Thoracic aorta (tissue), 2 donors: ENCODE data around the gene LINGO4. TPM values are rescaled to one million over a fixed set of nuclear protein-coding genes. Genes with fewer than 3 reads are reported as not detected.

Experiments
- ATAC-seq: fragments of 150-250 bp; one replicate; pipeline ENCODE4 v1.8.0; 2017; ENCODE audit warnings: low read depth; ENCODE audit not compliant: insufficient number of reproducible peaks, low FRiP score
- DNase-seq: peaks from one replicate; pipeline ENCODE4 v3.0.0-alpha.2; 2020; ENCODE audit warnings: low spot score
- H3K27ac ChIP-seq, 2 donors: fragments of 200-600 bp; sonication (generic); 1 replicate in 1 of 2; 2 replicates in 1 of 2; pipeline ENCODE4 v1.5.1; 2016; ENCODE audit warnings: mild to moderate bottlenecking in 2 of 2, moderate library complexity in 2 of 2
- H3K27me3 ChIP-seq: fragments of 200-600 bp; sonication (generic); replicated peaks from 2 replicates; pipeline ENCODE4 v1.6.0; 2016; ENCODE audit warnings: mild to moderate bottlenecking; ENCODE audit not compliant: insufficient read depth
- H3K36me3 ChIP-seq: fragments of 200-600 bp; sonication (generic); one replicate; pipeline ENCODE4 v1.5.1; 2016
- H3K4me1 ChIP-seq, 2 donors: fragments of 200-600 bp; sonication (generic); 1 replicate in 1 of 2; 2 replicates in 1 of 2; pipeline versions ENCODE4 v1.5.1 to v1.6.0; 2016; ENCODE audit warnings: low read depth in 2 of 2, mild to moderate bottlenecking in 1 of 2; ENCODE audit not compliant: control insufficient read depth in 1 of 2
- H3K4me3 ChIP-seq: fragments of 200-600 bp; sonication (generic); 2 replicates; pipeline ENCODE4 v1.5.1; 2016; ENCODE audit warnings: mild to moderate bottlenecking
- H3K9me3 ChIP-seq: fragments of 200-600 bp; sonication (generic); 2 replicates; pipeline ENCODE4 v1.5.1; 2016
- total RNA-seq, 2 donors: library from RNA; depleted of rRNA; stranded (reverse); fragments of >200 nt; gene quantifications; one replicate each; pipeline versions ENCODE4 v1.1.0 to v1.2.3, GENCODE V29; 2016
- TF ChIP-seq, protein P1 (sequence below): fragments of 200-600 bp; sonication (generic); IDR thresholded peaks from one replicate; pipeline ENCODE4 v1.5.1; 2019; ENCODE audit warnings: antibody characterized with exemption

LINGO4 gene
- total RNA-seq, 2 donors from 2014 or later, result not detected

DNA sequence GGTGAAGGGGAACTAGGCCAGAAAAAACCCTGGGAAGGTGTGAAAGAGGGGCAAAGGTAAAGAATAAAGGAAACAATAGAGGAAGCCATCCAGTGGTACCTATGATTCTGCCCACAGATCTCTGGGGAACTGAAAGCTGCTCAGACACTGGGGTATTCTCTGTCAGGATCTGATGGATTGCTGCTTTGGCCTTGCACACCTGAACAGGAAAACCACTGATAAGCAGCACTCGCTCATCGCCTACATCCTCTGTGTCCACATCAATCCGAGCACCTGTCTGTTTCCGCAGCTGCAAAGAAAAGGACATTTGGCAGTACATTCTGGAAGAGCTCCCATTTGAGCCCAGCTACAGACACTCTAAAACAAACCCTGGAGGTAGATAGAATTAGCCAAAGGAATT lies 25.4 kb downstream of the LINGO4 start:
- no peaks in the 10 kb centered on the region for H3K27me3 ChIP-seq
- no peak for DNase-seq
- no peaks in the 10 kb centered on the region for H3K4me1 ChIP-seq
- no peak for ATAC-seq
- H3K27ac ChIP-seq, result no peak overlapping the region
- TF ChIP-seq, protein P1, sequence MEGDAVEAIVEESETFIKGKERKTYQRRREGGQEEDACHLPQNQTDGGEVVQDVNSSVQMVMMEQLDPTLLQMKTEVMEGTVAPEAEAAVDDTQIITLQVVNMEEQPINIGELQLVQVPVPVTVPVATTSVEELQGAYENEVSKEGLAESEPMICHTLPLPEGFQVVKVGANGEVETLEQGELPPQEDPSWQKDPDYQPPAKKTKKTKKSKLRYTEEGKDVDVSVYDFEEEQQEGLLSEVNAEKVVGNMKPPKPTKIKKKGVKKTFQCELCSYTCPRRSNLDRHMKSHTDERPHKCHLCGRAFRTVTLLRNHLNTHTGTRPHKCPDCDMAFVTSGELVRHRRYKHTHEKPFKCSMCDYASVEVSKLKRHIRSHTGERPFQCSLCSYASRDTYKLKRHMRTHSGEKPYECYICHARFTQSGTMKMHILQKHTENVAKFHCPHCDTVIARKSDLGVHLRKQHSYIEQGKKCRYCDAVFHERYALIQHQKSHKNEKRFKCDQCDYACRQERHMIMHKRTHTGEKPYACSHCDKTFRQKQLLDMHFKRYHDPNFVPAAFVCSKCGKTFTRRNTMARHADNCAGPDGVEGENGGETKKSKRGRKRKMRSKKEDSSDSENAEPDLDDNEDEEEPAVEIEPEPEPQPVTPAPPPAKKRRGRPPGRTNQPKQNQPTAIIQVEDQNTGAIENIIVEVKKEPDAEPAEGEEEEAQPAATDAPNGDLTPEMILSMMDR, result no peak
- no peak overlapping the region for H3K4me3 ChIP-seq
- peaks cover 6% of the 10 kb centered on the region for H3K36me3 ChIP-seq
- H3K9me3 ChIP-seq, result no peaks in the 10 kb centered on the region

DNA sequence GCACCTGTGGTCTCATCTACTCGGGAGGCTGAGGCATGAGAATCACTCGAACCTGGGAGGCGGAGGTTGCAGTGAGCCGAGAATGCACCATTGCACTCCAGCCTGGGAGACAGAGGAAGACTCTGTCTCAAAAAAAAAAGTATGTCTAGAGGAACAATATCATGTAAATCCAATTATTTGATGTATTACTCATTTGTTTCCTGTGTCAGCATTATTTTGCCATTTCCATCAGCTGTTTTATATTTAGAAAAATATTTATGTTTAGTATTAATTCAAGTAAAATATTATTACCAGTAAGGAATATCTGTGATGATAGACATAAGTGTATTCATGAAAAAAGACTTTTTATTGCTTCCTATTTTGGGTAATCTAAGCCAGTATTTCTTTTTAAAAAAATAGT lies 27.9 kb downstream of the LINGO4 start:
- TF ChIP-seq, protein P1, result no peak
- no peak for DNase-seq
- H3K4me3 ChIP-seq, result no peak overlapping the region
- no peaks in the 10 kb centered on the region for H3K27me3 ChIP-seq
- H3K9me3 ChIP-seq, result no peaks in the 10 kb centered on the region
- ATAC-seq, result no peak
- H3K27ac ChIP-seq, result no peak overlapping the region
- H3K36me3 ChIP-seq, result peaks cover 18% of the 10 kb centered on the region
- no peaks in the 10 kb centered on the region for H3K4me1 ChIP-seq

DNA sequence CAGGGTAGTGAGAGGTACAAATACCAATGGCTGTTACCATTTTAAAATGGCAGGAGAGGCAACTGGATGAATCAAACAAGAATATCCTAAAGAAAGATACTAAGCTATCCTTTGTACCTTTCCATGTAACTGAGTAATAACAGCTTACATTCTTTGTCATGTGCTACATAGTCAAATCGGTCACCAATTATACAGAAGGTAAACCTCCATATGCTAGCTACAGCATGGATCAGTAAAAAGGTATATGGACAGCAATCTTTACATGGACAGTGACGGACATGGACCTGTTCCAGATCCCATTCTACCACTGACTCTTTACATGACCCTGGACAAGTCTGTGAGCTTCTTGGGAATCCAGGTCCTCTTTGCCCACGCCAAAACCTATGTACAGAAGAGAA lies 28.6 kb downstream of the LINGO4 start:
- TF ChIP-seq, protein P1, result no peak
- Histone ChIP-seq H3K36me3 (peaks cover 17% of the 10 kb centered on the region), H3K27me3 (no peaks in the 10 kb centered on the region), H3K4me3 (no peak overlapping the region), H3K27ac (no peak overlapping the region), H3K4me1 (no peaks in the 10 kb centered on the region), H3K9me3 (no peaks in the 10 kb centered on the region)
- ATAC-seq (no peak), DNase-seq (no peak)

DNA sequence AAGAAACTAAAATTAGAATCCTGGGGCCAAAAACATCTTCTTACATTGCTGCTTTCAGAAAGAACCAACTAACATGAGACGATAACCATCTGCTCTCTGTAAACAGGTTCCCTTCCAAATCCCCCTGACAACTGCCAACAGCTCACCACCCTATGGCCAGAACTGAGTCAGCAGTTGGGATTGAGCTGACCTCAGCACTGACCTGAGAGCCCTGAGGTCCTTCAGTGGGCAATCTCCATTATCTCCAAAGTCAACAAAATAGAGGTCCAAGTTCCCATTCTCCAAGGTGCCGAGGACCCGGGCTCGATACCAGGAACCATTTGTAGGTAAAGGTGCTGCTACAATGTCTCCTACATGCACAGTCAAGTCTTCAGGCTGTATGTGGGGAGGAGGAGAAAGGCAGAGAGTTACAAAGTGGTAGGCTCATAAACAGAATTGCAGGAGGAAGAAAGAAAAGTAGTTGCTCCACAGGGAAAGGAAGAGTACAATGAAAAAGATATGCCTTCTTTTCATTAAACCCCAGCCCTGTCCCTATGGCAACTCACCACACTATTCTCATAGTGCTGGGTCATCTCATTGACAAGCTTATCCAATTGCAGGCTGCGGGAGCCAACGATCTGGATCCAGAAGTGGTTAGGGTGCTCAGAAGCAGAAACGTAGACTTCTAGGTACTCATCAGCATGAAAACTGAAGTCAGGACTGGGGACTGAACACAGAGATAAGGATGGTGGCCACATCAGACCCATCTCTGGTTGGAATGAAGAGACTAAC lies 29.1 kb downstream of the LINGO4 start:
- Histone ChIP-seq H3K27me3 (no peaks in the 10 kb centered on the region), H3K9me3 (no peaks in the 10 kb centered on the region), H3K4me1 (no peaks in the 10 kb centered on the region), H3K27ac (no peak overlapping the region), H3K4me3 (no peak overlapping the region), H3K36me3 (peaks cover 13% of the 10 kb centered on the region)
- ATAC-seq (no peak), DNase-seq (no peak)
- TF ChIP-seq, protein P1, result no peak

DNA sequence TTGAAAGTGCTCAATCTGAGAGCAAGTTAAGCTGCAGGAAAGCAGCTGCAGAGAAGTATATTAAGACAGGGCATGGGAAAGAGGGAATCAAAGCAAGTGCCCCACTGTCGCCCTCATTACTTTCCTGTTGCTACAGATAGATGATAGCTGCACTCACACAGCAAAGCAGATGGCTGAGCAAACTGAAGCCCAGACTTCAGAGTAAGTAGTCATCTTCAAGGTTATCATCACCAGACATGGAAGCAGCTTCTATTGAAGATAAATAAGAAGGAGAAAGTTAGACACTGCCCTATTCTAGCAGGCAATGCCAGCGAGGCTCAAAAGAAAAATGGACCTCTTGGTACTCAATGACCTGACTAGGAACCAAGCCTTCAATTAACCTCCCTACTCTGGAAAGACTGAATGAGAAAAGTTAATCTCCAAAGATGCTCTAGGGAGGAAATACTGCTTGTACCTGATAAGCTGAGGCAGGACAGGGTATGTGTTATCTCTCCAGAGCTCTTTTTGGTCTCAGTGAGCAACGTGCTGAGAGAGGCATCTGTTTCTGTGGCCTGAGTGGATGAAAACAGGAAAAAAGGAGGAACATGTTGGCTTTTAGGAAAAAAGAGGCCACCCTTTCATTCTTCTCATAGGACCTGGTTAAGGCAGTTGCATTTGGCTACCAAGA lies 30.8 kb downstream of the LINGO4 start:
- H3K27me3 ChIP-seq, result no peaks in the 10 kb centered on the region
- ATAC-seq (no peak), DNase-seq (no peak)
- H3K9me3 ChIP-seq, result no peaks in the 10 kb centered on the region
- H3K4me1 ChIP-seq, result no peaks in the 10 kb centered on the region
- TF ChIP-seq, protein P1, result no peak
- no peak overlapping the region for H3K4me3 ChIP-seq
- peaks cover 13% of the 10 kb centered on the region for H3K36me3 ChIP-seq
- H3K27ac ChIP-seq, result no peak overlapping the region
